Stimulated activated naive CD8-positive, alpha-beta T cell treated with anti-CD3 and anti-CD28 coated beads, Interleukin-15, Interleukin-2, amounts not matched to agents 100 ng/mL and 50 ng/mL, for 24 hours (primary cell): ENCODE data around the gene ATP11A.

Source experiments
- H3K27ac Mint-ChIP-seq: one replicate; pipeline ENCODE4 v1.8.0; 2021; ENCODE audit warnings: mild to moderate bottlenecking, mixed read lengths
- H3K27me3 Mint-ChIP-seq: one replicate; pipeline ENCODE4 v1.8.0; 2021; ENCODE audit warnings: mixed read lengths
- H3K36me3 Mint-ChIP-seq: one replicate; pipeline ENCODE4 v1.8.0; 2021; ENCODE audit warnings: low read depth, mixed read lengths
- H3K4me1 Mint-ChIP-seq: one replicate; pipeline ENCODE4 v1.8.0; 2021; ENCODE audit warnings: low read depth, mixed read lengths
- H3K4me3 Mint-ChIP-seq: one replicate; pipeline ENCODE4 v1.8.0; 2021; ENCODE audit warnings: mild to moderate bottlenecking, mixed read lengths
- H3K9me3 Mint-ChIP-seq: one replicate; pipeline ENCODE4 v1.8.0; 2021; ENCODE audit warnings: mixed read lengths

The ATP11A gene

DNA sequence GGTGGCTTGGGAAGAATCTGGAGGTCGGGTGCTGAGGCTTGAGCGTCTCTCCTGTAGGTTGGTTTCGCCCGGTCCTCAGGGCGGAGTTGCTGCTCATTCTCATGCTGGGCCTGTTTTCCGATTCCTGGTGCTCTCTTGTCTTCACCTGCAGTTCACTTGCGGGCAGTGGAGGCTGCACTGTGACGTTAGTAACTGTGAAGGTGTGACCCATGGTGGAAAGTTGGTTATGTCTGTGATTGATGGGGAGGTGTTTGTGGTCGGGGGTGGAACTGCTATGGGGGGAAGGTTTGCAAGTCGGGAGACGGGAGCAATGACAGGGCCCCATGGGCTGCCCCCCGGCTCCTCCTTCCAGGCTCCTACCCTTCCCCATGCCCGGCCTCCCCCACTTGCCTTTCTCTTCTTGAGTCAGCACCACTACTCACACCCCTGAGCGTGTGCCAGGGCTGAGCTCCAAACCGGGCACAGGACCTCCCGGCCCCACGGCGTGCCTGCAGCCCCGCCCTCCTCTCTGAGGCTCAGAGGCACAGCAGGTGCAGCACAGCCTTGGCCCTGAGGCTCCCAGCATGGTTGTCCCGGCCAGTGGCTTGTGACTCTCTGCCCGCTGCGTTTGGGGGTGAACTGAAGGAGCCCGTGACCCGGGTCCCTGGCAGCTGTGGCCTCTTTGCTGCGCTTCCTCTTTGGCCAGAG is 79.1 kb downstream of the ATP11A start:
- Mint-ChIP-seq H3K9me3 (no peaks in the 10 kb centered on the region), H3K4me1 (peaks cover 33% of the 10 kb centered on the region), H3K27ac (peak overlapping the region; percentile 70), H3K36me3 (peaks cover 4% of the 10 kb centered on the region), H3K4me3 (no peak overlapping the region), H3K27me3 (no peaks in the 10 kb centered on the region)

- Mint-ChIP-seq H3K9me3 (no peaks in the 10 kb centered on the region), H3K27ac (no peak overlapping the region), H3K4me3 (no peak overlapping the region), H3K36me3 (peaks cover 4% of the 10 kb centered on the region), H3K4me1 (peaks cover 33% of the 10 kb centered on the region), H3K27me3 (no peaks in the 10 kb centered on the region)
These were observed 79.8 kb downstream of the ATP11A start for GRCh38 chr13:112769615-112770014.

- Mint-ChIP-seq H3K4me1 (peaks cover 33% of the 10 kb centered on the region), H3K9me3 (no peaks in the 10 kb centered on the region), H3K27ac (no peak overlapping the region), H3K36me3 (peaks cover 4% of the 10 kb centered on the region), H3K4me3 (no peak overlapping the region), H3K27me3 (no peaks in the 10 kb centered on the region)
These were observed 80.7 kb downstream of the ATP11A start for GRCh38 chr13:112770504-112770903.

DNA sequence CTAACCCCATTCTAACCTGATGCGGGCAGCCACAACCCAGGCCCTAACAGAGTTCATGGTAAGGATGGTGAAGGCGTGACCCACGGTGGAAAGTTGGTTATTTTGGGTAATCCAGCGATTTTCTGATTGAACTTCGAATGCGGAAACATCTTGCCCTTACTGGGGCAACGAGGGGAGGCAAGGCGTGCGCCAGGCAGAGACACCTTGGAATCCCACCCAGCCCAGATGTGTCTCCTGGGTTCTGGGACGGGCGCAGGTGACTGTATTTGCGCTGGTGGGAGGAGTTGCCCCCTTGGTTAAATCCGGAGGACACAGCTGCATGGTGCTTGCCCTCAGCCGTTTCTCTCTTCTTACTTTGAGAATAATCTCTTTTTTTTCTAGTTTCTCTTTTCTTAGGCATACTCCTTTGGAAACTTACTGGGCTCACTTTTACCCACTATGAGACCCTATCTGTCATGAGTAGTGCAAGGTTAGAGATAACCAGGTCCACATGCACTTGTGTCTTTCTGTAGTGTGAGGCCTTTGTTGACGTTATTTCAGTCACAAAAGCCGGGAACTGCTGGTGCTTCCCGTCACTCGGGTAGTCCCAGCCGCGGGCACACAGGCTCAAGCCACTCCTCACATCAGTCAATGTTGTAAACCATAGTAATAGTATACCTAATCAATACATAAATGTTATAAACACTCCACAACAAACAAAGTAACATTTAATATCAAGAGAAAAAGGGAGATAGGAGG is 81.5 kb downstream of the ATP11A start:
- Mint-ChIP-seq H3K4me1 (peaks cover 28% of the 10 kb centered on the region), H3K9me3 (no peaks in the 10 kb centered on the region)

DNA sequence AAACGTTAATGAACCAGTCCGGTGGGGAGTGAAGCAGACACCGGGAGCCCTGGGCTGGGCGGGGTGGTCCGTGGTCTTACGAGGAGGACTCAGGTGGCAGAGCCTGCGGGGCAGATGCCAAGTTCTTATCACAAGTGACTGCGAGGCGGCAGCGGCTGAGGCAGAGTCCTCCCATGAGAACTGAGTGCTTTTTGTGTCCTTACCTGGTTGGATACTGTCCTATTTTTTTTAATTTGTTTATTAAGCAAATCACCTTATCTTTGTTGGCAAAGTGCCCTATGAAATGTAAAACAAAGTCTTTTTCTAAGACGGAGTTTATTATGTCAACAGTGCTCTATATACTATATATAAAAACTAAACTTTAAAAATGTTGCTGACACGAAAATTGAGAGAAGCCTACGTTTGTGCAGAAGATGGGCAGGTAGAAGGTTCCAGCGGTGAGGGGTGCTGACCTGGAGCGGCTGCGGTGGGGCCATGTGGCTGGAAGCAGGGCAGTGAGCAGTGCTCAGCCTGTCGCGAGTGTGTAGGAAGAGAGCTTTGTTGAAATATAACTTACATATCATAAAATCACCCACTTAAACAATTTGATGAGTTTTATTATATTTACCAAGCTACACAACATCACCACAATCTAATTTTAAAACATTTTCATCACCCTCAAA is 82.2 kb downstream of the ATP11A start:
- Mint-ChIP-seq H3K36me3 (no peaks in the 10 kb centered on the region), H3K4me1 (peaks cover 25% of the 10 kb centered on the region), H3K27ac (no peak overlapping the region), H3K27me3 (no peaks in the 10 kb centered on the region), H3K4me3 (no peak overlapping the region), H3K9me3 (no peaks in the 10 kb centered on the region)

More for the DNA sequence above, 81.5 kb downstream of the ATP11A start:
- Mint-ChIP-seq H3K27me3 (no peaks in the 10 kb centered on the region), H3K36me3 (no peaks in the 10 kb centered on the region), H3K27ac (no peak overlapping the region), H3K4me3 (no peak overlapping the region)

DNA sequence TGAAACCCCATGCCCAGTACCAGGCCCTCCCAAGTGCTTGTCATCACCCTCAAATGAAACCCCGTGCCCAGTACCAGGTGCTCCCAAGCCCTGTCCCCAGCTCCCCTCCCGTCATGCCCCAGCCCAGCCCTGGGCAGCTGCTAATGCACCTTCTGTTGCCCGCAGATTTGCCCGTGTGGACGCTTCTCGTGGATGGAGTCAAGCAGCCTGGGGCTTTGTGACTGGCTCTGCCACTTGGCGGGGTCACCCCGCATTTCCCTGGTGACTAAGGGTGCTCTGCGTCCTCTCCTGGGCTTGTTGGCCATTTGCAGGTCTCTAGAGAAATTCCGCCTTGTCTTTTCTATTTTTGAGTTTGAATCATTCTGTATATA is 82.7 kb downstream of the ATP11A start:
- Mint-ChIP-seq H3K27me3 (no peaks in the 10 kb centered on the region), H3K4me3 (no peak overlapping the region), H3K27ac (no peak overlapping the region), H3K4me1 (peaks cover 23% of the 10 kb centered on the region), H3K36me3 (no peaks in the 10 kb centered on the region), H3K9me3 (no peaks in the 10 kb centered on the region)

DNA sequence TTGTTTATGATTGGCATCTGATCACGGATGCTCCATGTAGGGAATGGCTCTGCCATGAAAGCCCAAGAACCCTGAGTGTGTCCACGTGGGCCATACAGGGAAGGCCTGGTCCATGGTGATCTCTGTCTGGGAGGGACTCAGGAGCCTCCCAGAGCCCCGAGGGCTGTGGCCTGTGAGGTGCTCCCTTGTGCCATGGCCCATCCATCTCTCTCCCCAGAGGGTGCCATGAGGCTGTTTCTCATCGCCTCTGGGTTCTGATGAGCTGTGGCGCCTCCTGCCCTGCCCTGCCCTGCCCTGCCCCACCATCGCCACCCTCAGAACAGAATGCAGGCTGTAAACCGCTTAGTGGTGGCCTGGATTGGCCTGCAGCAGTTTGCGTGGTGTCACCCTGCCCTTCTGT is 83.1 kb downstream of the ATP11A start:
- Mint-ChIP-seq H3K27ac (no peak overlapping the region), H3K36me3 (no peaks in the 10 kb centered on the region), H3K4me3 (no peak overlapping the region), H3K27me3 (no peaks in the 10 kb centered on the region), H3K9me3 (no peaks in the 10 kb centered on the region), H3K4me1 (peaks cover 19% of the 10 kb centered on the region)

- Mint-ChIP-seq H3K36me3 (no peaks in the 10 kb centered on the region), H3K4me1 (peaks cover 10% of the 10 kb centered on the region), H3K9me3 (no peaks in the 10 kb centered on the region), H3K27me3 (no peaks in the 10 kb centered on the region), H3K27ac (no peak overlapping the region), H3K4me3 (no peak overlapping the region)
These were observed 84.0 kb downstream of the ATP11A start for GRCh38 chr13:112773601-112774447.

GRCh38 chr13:112774448-112774792 is 84.6 kb downstream of the ATP11A start:
- Mint-ChIP-seq H3K36me3 (no peaks in the 10 kb centered on the region), H3K4me1 (peaks cover 4% of the 10 kb centered on the region), H3K27ac (no peak overlapping the region), H3K9me3 (no peaks in the 10 kb centered on the region), H3K4me3 (no peak overlapping the region), H3K27me3 (no peaks in the 10 kb centered on the region)

DNA sequence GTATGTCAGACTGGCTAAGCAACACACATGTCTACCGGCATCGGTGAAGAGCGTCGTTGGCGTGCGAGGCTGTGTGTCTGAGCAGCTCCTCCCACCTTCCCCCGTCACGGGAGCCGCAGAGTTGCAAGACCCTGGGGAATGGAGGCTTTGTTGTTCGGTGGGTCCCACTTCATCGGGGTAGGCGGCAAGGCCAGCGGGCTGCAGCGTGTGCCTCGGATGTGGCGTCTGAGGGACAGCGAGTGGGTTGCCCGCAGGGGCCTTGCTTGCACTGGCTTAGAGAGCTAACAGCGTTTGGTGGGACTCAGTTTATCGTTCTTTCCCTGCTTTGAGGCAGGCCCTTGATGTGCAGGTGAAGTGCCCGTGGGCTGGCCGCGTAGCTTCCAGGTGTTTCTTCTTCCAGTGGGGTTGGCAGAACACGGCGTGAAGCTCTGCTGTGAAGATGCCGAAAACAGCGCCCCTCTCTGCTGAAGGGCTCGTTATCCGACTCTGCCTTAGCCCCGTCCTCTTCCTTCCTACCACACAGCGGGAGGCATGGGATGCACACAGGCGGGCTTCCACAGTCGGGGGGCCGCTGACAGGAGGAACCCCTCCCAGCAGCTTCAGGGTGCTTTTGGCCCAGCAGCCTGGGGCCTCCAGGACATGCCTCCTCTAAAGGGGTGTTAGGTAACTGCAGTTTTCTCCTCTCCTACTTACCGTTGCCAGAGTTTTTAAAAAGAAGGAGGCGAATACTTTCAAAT is 85.2 kb downstream of the ATP11A start:
- Mint-ChIP-seq H3K36me3 (no peaks in the 10 kb centered on the region), H3K4me1 (no peaks in the 10 kb centered on the region), H3K9me3 (no peaks in the 10 kb centered on the region), H3K27me3 (no peaks in the 10 kb centered on the region), H3K4me3 (no peak overlapping the region), H3K27ac (no peak overlapping the region)

DNA sequence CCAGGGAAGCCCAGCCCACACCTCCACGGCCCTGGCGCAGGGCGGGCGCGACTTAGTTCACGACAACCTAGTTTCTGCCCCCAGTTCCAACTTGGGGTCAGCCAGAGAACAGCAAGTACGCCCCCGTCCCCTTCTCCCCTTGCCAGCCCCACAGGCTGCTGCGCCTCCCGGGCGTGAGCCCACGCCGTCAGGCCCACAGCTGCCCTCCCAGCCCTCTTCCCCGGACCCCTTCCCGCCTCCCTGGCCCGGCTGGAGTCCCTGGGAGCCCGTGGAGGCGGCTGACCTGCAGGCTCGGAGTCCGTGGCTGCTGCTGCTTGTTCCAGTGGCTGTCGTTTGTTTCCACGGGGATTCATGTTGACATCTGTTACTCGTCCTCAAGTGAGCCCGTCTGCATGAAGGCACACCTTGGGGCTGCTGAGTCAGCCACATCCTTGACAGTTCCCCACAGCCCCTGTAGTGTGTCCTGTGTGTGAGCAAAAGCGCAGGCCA is 86.0 kb downstream of the ATP11A start:
- Mint-ChIP-seq H3K27ac (no peak overlapping the region), H3K4me1 (peaks cover 6% of the 10 kb centered on the region), H3K36me3 (no peaks in the 10 kb centered on the region), H3K27me3 (no peaks in the 10 kb centered on the region), H3K4me3 (no peak overlapping the region), H3K9me3 (no peaks in the 10 kb centered on the region)

DNA sequence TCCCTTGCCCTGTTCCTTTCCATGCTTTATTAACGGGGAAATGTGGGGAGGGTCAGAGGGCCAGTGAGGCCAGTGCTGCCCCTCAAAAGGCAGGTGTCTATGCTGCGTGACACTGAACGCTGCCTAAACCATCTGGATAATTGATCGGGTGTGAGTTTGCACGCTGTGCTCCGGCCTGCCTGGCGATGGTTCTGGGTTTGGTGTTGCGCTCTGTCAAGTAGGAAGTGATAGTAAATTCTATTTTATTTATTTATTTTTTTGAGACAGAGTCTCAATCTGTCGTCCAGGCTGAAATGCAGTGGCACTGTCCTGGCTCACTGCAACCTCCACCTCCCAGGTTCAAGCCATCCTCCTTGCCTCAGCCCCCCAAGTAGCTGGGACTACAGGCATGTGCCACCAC is 86.5 kb downstream of the ATP11A start:
- H3K27me3 Mint-ChIP-seq = no peaks in the 10 kb centered on the region
- H3K36me3 Mint-ChIP-seq = no peaks in the 10 kb centered on the region
- no peak overlapping the region for H3K4me3 Mint-ChIP-seq
- peaks cover 6% of the 10 kb centered on the region for H3K4me1 Mint-ChIP-seq
- no peak overlapping the region for H3K27ac Mint-ChIP-seq
- no peaks in the 10 kb centered on the region for H3K9me3 Mint-ChIP-seq

DNA sequence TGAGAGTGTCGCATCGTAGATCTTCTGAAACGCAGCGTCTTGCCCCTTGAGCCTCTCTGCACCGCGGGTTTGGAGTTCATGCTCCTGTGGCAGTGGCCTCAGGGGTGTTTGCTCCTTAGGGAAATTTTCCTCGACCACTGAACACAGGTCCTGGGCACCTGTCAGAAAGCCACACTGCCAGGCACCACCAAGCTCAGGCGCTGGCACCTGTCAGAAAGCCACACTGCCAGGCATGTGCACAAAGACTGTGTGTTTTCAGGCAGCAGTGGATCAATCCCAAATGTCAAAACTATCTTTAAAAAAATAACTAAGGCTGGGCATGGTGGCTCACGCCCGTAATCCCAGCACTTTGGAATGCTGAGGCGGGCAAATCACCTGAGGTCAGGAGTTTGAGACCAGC is 87.1 kb downstream of the ATP11A start:
- Mint-ChIP-seq H3K27ac (no peak overlapping the region), H3K9me3 (no peaks in the 10 kb centered on the region), H3K4me1 (peaks cover 6% of the 10 kb centered on the region), H3K36me3 (no peaks in the 10 kb centered on the region), H3K27me3 (no peaks in the 10 kb centered on the region), H3K4me3 (no peak overlapping the region)

GRCh38 chr13:112777637-112778406 is 88.0 kb downstream of the ATP11A start:
- no peaks in the 10 kb centered on the region for H3K36me3 Mint-ChIP-seq
- H3K27ac Mint-ChIP-seq = no peak overlapping the region
- no peaks in the 10 kb centered on the region for H3K27me3 Mint-ChIP-seq
- peaks cover 6% of the 10 kb centered on the region for H3K4me1 Mint-ChIP-seq
- H3K4me3 Mint-ChIP-seq = no peak overlapping the region
- H3K9me3 Mint-ChIP-seq = no peaks in the 10 kb centered on the region
